DMS 273 (cell line): Measurements from ENCODE around the gene EIF4G1.

Source experiments
- DNase-seq: peaks from one replicate; lab custom pipeline; 2025; ENCODE audit not compliant: unreplicated experiment; lab: John Stamatoyannopoulos, UW

Gene EIF4G1

GRCh38 chr3:184381261-184382224, 67.1 kb downstream of the EIF4G1 start:
- no peak for DNase-seq

DNA sequence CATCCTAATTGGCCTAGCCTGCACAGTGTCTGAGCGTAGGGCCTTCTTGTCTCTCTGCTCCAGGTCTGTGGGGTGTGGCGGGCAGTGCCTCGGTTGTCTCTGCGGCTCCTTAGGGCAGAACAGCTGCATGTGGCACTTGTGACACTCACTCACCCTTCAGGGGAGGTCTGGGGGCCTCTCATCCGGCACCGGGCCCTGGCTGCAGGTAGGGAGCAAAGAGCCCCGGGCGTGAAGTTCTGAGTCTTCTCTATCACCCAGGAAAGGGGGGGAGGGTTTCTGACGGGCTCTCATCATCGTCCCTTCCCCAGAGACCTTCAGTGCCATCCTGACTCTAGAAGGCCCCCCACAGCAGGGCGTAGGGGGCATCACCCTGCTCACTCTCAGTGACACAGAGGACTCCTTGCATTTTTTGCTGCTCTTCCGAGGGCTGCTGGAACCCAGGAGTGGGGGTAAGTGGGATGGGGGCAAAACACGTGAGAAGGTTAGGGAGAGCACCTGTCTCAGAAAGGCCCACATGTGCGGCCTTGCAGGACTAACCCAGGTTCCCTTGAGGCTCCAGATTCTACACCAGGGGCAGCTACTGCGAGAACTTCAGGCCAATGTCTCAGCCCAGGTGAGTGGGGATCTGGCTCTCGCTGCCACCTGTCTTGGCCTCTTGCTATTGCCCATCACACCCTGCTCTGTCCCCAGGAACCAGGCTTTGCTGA, 68.1 kb downstream of the EIF4G1 start:
- no peak for DNase-seq

- no peak for DNase-seq
These were observed 68.8 kb downstream of the EIF4G1 start for GRCh38 chr3:184383033-184383740.

DNA sequence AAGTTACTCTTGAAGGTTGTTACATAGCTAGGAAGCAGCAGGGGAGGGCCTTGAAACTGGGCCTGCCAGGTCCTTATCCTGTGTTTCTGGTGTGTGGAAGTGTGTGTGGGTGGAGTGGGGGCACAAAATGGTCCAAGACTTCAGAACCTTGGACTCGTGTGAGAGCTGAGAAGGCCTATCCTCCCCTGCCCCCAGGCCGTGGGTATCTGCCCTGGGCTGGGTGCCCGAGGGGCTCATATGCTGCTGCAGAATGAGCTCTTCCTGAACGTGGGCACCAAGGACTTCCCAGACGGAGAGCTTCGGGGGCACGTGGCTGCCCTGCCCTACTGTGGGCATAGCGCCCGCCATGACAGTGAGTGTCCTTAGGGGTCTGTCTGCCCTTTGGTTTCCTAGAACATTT, 69.9 kb downstream of the EIF4G1 start:
- DNase-seq, result no peak
